Measurements from ENCODE around the gene SNX15. TPM values are rescaled to one million over a fixed set of nuclear protein-coding genes. Genes with fewer than 3 reads are reported as not detected.

The SNX15 gene
- total RNA-seq, 1 experiment from 2014 or later, result 21.0 TPM

GRCh38 chr11:65071907-65072630 is 44.8 kb downstream of the SNX15 start:
- no peak for TF ChIP-seq CTCF (IDR thresholded peaks at IDR 0.05; ENCODE audit: unreplicated experiment)
- no peak for DNase-seq (ENCODE audit: unreplicated experiment)
- Mint-ChIP-seq H3K4me1 (ENCODE audit: insufficient read depth, unreplicated experiment) (no peaks in the 10 kb centered on the region), H3K4me3 (ENCODE audit: unreplicated experiment) (no peak overlapping the region), H3K36me3 (ENCODE audit: insufficient read depth, unreplicated experiment) (no peaks in the 10 kb centered on the region), H3K27ac (ENCODE audit: low read depth, unreplicated experiment) (no peak overlapping the region), H3K9me3 (ENCODE audit: unreplicated experiment) (no peaks in the 10 kb centered on the region), H3K27me3 (ENCODE audit: insufficient read depth, unreplicated experiment) (no peaks in the 10 kb centered on the region)
- intact Hi-C loops (cut with micrococcal nuclease), result no loop called here
- ChIA-PET POLR2A (interaction anchor here (0.6 kb wide), 3 partner anchors 150 to 662 kb away, joined by 3 to 4 read pairs (median 3); no protein-coding TSS in a partner anchor), CTCF (interaction anchor here (0.6 to 1.6 kb wide), 2 partner anchors 24 to 58 kb away, joined by 3 to 5 read pairs; partner anchors contain the start of gene ARL2)
- BruUV-seq (replicated peaks), result no TSS peak

GRCh38 chr11:65072631-65072966 is 45.4 kb downstream of the SNX15 start:
- TF ChIP-seq CTCF (IDR thresholded peaks at IDR 0.05; ENCODE audit: unreplicated experiment), result no peak
- intact Hi-C loops (cut with micrococcal nuclease), result no loop called here

DNA sequence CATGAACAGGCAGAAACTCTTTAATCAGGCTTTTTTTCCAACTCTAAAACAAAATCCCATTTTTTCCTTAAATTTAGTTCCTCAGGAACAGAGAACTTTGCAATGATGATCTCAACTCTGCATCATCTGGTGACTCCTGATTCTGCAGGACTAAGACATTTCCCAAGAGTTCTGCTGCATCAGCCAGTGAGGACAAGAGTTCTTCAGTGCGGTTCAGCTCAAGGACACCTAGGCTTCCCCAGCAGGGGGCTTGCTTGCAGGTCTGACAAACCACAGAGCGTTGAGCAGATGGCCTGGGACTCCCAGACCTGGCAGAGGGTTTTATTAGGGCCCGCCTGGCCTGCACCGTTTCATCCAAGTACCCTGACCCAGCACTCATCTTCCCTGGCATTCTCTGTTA is 50.2 kb downstream of the SNX15 start:
- ChIA-PET CTCF (interaction anchor here (0.5 to 1.5 kb wide), 8 partner anchors 8 to 268 kb away, joined by 3 to 5 read pairs (median 3); no protein-coding TSS in a partner anchor), POLR2A (interaction anchor here (1.1 to 1.2 kb wide), 2 partner anchors 51 to 64 kb away, joined by 3 to 4 read pairs; partner anchors contain the start of gene ARL2)
- no peaks in the 10 kb centered on the region for H3K36me3 Mint-ChIP-seq (ENCODE audit: insufficient read depth, unreplicated experiment)
- no peak overlapping the region for H3K27ac Mint-ChIP-seq (ENCODE audit: low read depth, unreplicated experiment)
- H3K4me3 Mint-ChIP-seq (ENCODE audit: unreplicated experiment), result no peak overlapping the region
- H3K4me1 Mint-ChIP-seq (ENCODE audit: insufficient read depth, unreplicated experiment), result peaks cover 21% of the 10 kb centered on the region
- BruUV-seq (replicated peaks), result no TSS peak
- no peak for TF ChIP-seq CTCF (IDR thresholded peaks at IDR 0.05; ENCODE audit: unreplicated experiment)
- intact Hi-C loops (cut with micrococcal nuclease), result loop anchor here (5.0 kb wide), 1 partner anchor 65 kb away; the partner anchor contains the start of gene ARL2
- H3K27me3 Mint-ChIP-seq (ENCODE audit: insufficient read depth, unreplicated experiment), result no peaks in the 10 kb centered on the region
- H3K9me3 Mint-ChIP-seq (ENCODE audit: unreplicated experiment), result no peaks in the 10 kb centered on the region
- DNase-seq (ENCODE audit: unreplicated experiment), result no peak

More at GRCh38 chr11:65072631-65072966, 45.4 kb downstream of the SNX15 start:
- ChIA-PET CTCF (interaction anchor here (0.7 to 1.6 kb wide), 2 partner anchors 40 to 58 kb away, joined by 4 to 5 read pairs; partner anchors contain the start of gene ARL2), POLR2A (interaction anchor here (0.6 kb wide), 2 partner anchors 150 to 202 kb away, joined by 3 to 4 read pairs; no protein-coding TSS in a partner anchor)
- Mint-ChIP-seq H3K27ac (ENCODE audit: low read depth, unreplicated experiment) (no peak overlapping the region), H3K4me3 (ENCODE audit: unreplicated experiment) (no peak overlapping the region), H3K36me3 (ENCODE audit: insufficient read depth, unreplicated experiment) (no peaks in the 10 kb centered on the region), H3K4me1 (ENCODE audit: insufficient read depth, unreplicated experiment) (no peaks in the 10 kb centered on the region), H3K27me3 (ENCODE audit: insufficient read depth, unreplicated experiment) (no peaks in the 10 kb centered on the region), H3K9me3 (ENCODE audit: unreplicated experiment) (no peaks in the 10 kb centered on the region)
- no TSS peak for BruUV-seq (replicated peaks)
- no peak for DNase-seq (ENCODE audit: unreplicated experiment)

- peak; percentile 69 for TF ChIP-seq CTCF (IDR thresholded peaks at IDR 0.05; ENCODE audit: unreplicated experiment)
- DNase-seq (ENCODE audit: unreplicated experiment), result peak; percentile 45
- H3K9me3 Mint-ChIP-seq (ENCODE audit: unreplicated experiment), result no peaks in the 10 kb centered on the region
- no TSS peak for BruUV-seq (replicated peaks)
- peaks cover 27% of the 10 kb centered on the region for H3K4me1 Mint-ChIP-seq (ENCODE audit: insufficient read depth, unreplicated experiment)
- H3K27ac Mint-ChIP-seq (ENCODE audit: low read depth, unreplicated experiment), result peak overlapping the region; percentile 57
- ChIA-PET CTCF (interaction anchor here (0.5 to 2.0 kb wide), 9 partner anchors 8 to 582 kb away, joined by 3 to 6 read pairs (median 3); no protein-coding TSS in a partner anchor), POLR2A (interaction anchor here (0.9 kb wide), 1 partner anchor 14 kb away, joined by 3 read pairs; no protein-coding TSS in a partner anchor)
- no peaks in the 10 kb centered on the region for H3K36me3 Mint-ChIP-seq (ENCODE audit: insufficient read depth, unreplicated experiment)
- no peaks in the 10 kb centered on the region for H3K27me3 Mint-ChIP-seq (ENCODE audit: insufficient read depth, unreplicated experiment)
- H3K4me3 Mint-ChIP-seq (ENCODE audit: unreplicated experiment), result no peak overlapping the region
- intact Hi-C loops (cut with micrococcal nuclease), result loop anchor here (5.0 kb wide), 1 partner anchor 66 kb away; the partner anchor contains the start of gene ARL2
Observed at GRCh38 chr11:65078151-65078550, 50.9 kb downstream of the SNX15 start.

Measured in MCF 10A (cell line).